Activated T-cell treated with anti-CD3 and anti-CD28 coated beads for 1 hour (primary cell): Measurements from ENCODE around the gene ANAPC2.
A peak's percentile ranks its signal among the peaks of the same experiment; 100 is the strongest.

Experiments
- DNase-seq: peaks from one replicate; pipeline ENCODE4 v3.0.0-alpha.2; 2020; ENCODE audit warnings: low read depth

Gene ANAPC2

DNA sequence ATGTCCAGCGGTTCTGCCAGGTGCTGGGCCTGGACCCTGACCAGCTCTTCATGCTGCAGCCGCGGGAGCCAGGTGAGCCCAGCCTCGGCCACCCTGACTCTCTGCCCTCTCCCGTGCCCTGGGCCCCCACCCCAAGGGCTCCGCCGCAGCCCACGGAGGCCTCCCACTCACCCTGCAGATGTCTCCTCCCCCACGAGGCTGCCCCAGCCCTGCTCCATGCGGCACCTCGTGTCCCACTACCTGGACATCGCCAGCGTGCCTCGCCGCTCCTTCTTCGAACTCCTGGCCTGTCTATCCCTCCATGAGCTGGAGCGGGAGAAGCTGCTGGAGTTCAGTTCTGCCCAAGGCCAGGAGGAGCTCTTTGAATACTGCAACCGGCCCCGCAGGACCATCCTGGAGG lies 26.3 kb upstream of the ANAPC2 start:
- DNase-seq = no peak

DNA sequence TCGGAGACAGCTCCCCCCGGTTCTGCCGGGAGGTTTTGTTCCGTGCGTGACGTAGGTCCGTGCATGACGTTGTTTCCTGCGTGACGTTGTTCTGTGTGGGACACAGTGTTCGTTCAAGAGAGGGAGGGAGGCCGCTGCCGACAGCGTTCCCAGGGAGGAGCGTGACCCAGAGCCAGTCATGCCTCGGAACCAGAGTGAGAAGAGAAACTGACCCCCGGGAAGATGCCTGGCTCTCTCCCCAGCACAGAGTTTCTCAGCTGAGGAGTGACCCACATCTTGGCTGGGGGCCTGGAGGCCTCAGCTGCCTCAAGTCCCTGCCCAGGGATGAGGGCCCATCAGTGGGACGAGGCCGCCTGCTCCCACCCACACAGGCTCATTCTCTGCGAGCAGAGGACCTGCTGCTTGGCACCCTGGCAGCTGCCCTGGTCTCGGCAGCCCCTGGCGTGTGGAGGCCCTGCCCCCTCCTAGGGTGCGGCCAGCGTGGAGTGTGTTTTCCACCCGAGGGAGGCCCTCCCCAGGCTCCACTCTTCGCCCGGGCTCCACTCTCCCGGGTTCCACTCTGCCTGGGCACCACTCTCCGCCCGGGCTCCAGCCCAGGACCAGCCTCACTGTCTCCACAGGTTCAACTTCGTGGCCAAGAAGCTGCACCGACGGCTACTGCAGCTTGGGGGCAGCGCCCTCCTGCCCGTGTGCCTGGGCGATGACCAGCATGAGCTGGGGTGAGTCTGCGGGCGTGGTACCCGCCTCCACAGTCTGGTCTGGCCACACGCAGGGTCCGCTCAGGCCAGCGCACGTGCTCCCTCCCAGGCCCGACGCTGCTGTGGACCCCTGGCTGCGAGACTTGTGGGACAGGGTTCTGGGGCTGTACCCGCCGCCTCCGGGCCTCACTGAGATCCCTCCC lies 25.1 kb upstream of the ANAPC2 start:
- DNase-seq = no peak

DNA sequence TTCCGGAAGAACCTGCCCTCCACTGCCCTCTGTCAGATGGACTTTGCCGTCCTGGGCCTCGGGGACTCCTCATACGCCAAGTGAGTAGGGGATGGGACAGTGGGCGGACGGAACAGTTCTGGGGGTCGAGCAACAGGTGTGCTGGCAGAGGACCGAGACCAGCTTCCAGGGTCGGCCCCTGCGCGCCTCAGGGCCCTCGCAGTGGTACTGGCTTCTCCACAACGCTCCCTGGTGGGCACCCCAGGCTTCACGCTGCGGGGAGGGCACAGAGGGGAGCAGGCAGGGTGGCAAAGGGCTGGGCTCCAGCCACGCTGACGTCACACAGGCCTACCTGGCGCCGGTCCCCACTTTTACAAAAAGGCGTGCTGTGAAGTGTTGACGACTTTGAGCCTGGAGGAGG lies 24.2 kb upstream of the ANAPC2 start:
- no peak for DNase-seq

DNA sequence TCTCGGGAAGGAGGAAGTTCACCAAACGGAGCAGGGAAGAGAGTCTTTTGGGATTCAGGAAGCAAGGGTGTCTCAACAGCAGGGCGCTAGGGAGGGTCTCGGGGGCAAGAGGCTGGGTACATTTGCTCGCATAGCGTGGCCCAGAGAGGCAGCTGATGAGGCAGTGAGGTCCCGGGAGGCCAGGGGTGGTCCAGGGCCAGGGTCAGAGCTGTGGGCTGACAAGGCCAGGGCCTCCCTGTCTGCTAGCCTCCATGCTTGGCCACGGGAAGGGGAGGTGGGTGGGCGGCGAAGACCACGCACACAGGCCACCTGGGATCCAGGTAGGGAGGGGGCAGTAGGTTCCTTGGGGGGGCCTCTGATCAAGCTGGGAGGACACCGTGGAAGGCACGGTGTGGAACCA lies 23.2 kb upstream of the ANAPC2 start:
- DNase-seq = no peak

DNA sequence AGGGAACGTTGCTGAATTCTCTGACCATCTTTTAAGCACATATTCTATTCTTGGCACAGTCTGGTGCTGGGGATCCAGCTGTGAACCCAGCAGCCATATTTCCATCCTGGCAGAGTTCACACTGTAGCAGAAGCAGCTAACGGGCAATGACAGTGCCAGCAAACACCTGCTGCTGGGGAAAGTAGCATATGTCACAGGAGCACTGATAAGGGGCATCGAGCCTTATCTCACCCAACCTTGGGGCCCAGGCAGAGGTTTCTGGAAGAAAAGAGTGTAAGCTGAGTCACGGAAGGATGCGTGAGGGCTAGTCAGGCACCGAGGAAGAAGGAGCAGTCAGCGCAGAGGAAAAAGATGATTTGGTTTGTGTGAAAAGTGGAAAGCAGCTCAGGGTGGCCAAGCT lies 18.2 kb upstream of the ANAPC2 start:
- DNase-seq = no peak

DNA sequence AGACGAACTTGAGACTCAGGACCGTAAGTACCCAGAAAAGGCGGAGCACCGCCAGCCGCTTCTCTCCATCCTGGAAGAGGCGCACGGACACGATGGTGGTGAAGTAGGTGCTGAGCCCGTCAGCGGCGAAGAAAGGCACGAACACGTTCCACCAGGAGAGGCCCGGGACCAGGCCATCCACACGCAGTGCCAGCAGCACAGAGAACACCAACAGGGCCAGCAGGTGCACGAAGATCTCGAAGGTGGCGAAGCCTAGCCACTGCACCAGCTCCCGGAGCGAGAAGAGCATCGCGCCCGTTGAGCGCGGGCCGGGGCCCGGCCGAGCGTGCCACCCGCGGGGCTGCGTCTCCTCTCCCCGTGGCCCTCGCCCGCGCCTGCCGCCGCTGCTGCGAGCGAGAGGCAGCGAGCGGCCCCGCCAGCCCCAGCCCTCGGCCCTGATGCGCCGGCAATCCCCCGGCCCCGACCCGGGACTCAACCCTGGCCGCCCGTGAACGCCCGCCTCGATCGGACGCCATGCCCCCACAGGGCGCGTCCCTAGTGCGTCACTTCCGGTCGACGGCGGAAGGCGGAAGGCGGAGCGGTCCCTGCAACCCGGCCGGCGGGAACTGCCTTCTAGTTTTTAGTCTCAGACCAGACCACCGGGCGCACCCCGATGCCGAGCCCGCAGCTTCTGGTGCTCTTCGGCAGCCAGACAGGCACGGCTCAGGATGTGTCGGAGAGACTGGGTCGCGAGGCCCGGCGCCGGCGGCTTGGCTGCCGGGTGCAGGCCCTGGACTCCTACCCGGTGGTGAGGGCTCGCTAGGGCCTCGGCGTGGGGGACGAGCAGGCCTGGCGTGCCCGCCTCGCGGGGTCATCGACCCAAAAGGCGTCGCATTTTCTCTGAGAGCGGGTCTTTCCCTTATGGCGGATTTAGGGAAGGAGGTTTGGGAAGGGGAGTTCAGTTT lies 17.0 kb upstream of the ANAPC2 start, which contains the start of the genes NDOR1 and TMEM203:
Gene NDOR1, plus strand, starts transcription at position 575 of the 944 bp plus-strand sequence. Its CDS starts 78 bp downstream, at position 653.
Gene TMEM203, minus strand, starts transcription at position 523 of the 944 bp plus-strand sequence. Its CDS starts 234 bp downstream, at position 289.
- DNase-seq = peak; percentile 89

DNA sequence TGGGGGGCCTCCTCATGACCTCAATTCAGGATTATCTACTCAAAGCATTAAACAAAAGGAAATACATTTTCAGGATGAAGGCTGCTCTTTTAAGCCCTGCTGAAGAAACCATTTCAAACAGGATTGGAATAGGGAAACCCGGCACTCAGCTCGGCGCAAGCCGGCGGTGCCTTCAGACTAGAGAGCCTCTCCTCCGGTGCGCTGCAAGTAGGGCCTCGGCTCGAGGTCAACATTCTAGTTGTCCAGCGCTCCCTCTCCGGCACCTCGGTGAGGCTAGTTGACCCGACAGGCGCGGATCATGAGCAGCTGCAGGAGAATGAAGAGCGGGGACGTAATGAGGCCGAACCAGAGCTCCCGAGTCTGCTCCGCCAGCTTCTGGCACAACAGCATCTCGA lies 16.4 kb upstream of the ANAPC2 start:
- DNase-seq = no peak

DNA sequence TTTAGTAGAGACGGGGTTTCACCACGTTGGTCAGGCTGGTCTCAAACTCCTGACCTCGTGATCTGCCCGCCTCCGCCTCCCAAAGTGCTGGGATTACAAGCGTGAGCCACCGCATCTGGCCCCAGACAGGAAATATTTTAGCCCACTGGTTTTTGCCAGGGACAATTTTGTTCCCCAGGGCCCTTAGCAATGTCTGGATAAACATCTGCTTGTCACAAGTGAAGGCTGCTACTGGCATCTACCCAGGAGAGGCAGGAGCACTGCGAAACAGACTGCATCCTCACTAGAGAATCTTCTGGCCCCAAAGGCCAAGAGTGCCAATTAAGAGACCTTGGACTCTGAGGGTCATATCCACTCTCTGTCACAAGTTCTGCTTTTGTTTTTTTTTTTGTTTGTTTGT lies 14.6 kb upstream of the ANAPC2 start:
- no peak for DNase-seq

DNA sequence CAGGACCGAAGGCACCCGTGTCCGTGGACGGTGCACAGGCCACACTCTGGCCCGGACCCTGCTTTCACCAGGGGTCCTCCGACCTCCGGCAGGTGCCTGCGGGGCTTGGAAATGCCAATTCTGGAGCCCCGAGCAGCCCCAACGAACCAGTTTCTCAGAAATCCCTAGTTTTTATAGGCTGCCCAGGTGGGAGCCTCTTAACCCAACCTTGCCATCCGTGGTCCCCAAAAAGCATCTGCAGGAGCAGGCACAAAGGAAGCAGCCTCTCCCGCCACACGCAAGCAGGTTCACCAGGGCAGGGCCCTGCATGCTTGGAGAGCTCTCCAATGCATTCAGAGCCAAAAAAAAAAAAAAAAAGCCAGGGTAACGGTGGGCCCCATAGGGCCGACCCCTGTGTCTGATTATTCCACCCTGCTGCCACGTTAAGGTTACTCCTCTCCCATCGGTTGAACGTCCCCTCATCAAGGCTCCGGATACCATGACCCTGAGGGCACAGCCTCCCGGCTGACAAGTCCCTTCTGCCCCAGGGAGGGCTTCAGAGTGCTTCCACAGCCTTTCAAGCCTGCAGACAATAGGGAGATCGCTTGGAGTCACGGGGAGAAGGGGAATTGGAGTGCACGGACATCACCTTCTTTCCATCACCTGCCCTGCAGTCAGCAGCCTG lies 13.0 kb upstream of the ANAPC2 start:
- no peak for DNase-seq

DNA sequence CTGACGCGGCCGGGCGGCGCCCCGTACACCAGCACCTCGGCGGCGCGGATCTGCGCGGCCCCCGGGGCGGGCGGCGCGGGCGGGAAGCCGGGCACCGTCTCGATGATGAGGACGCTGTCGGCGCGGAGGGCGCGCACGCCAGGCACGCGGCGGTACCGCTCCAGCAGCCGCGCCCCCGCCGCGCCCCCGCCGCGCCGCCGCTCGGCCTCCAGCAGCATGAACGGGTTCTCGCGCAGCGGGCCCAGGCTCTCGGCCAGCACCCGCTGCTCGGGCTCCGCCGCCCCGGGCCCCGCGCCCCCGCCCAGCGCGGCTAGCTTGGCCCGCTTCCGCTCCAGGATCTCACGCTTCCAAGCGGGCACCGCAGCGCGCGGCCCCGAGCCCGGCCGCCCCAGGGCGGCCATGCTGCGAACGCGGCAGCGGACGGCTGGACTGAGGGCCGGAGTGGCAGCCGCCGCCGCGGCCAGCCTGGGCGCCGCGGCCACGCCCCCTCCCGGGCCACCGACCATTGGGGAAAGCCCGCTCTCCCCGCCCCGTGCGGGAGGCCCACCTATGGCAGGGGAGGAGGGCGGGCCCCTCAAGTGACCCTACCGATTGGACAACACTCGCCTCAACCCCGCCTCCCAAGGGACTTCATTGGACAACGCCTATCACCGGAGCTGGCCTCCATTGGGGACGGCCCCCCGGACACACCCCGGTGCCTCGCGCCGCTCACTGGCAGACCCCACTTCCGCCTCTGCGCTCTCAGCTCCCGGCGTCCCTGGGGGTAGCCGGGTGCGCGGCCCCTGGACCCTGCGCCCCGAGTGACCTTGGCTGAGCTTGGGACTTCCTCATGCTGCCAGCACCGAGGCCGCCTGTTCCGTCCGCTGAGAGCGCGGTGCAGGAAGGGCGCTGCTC lies 12.2 kb upstream of the ANAPC2 start, which contains the start of gene TPRN:
Gene TPRN, minus strand, starts transcription at position 431 of the 894 bp plus-strand sequence. Its CDS starts 30 bp downstream, at position 401.
- DNase-seq = peak; percentile 97

DNA sequence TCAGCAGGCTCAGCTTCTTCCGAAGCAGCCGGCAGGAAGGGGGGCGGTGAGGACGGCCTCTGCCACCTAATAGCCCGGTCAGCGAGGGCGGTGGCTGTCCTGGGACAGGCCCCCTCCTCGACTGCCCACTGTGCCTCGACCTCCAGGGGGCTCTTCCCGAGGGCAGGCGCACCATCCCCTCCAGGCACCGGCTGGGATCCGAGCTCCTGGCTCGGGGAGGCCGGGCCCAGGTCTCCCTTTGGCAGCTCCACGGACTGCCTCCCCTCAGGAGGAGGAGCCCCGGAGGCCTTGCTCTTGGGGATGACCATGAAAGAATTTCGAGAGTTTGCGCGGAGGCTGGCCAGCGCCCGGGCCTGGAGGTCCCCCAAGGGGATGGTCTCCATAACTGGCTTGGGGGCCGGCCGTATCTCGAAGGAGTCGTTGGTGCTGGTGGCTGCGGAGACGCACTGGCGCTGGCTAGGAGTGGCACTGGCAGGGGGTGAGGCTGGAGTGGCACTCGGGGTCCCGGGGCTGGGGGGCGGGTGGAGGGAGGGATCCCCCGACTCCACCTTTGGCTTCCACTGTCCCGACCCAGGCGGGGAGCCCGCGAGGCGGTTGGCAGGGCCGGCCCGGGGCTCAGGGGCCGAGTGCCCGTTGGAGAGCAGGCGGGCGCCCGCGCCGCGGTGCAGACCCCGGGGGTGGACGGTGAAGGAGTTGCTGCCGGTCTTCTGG lies 11.2 kb upstream of the ANAPC2 start:
- no peak for DNase-seq

DNA sequence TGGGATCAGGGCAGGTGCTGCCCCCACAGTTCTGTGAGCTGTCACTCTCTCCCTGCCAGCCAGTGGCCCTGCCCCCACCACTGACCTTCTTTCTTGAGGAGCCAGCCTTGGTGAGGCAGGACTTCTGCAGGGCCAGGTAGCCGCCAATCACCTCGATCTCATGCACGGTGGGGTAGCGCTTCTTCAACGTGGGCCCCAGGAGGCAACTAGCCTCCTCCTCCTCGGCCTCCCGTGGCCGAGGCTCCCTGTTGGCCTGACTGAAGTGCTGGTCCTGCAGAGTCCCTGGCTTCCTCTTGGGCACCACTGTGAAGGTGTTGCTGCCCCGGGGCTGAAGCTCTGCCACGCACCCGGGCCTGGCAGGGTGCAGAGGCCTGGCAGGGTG lies 10.5 kb upstream of the ANAPC2 start:
- no peak for DNase-seq

DNA sequence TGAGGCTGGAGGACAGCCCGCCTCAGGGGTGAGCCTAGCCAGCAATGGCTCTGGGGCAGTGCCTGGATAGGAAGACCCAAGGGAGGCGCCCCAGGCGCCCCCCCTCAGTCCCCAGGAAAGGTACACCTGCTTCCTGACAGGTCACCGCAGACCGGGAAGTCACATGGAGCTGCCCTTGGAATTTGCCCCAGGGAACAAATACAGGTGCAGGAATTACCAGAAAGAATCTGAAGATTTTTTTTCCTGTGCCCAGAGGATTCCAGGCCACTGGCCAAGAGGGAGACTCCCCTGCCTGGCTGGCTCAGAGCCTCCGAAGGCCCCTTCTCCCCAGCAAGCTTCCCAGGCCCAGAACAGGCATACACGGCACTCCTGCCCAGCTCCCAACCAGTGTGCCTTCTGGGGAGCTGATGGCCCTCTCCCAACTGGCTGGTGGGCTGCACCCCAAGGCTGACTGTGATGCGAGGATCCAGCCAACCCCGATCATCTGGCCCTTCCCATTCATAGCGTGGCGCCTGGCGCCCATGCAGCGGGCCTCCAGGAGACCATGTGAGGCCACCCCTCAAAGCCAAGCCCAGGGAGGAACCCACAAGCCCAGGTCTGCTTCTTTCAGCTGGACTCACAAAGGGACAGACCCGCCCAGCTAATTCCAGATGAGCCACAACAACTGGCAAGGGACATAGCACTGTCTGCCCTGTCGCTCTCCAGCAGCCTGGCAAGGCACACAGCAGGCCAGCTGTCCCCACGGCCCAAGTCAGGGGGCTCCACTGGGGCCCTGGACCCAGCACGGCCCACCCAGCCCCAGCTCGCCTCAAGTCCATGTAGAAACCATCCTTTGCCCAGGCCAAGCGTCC lies 9.9 kb upstream of the ANAPC2 start:
- no peak for DNase-seq

DNA sequence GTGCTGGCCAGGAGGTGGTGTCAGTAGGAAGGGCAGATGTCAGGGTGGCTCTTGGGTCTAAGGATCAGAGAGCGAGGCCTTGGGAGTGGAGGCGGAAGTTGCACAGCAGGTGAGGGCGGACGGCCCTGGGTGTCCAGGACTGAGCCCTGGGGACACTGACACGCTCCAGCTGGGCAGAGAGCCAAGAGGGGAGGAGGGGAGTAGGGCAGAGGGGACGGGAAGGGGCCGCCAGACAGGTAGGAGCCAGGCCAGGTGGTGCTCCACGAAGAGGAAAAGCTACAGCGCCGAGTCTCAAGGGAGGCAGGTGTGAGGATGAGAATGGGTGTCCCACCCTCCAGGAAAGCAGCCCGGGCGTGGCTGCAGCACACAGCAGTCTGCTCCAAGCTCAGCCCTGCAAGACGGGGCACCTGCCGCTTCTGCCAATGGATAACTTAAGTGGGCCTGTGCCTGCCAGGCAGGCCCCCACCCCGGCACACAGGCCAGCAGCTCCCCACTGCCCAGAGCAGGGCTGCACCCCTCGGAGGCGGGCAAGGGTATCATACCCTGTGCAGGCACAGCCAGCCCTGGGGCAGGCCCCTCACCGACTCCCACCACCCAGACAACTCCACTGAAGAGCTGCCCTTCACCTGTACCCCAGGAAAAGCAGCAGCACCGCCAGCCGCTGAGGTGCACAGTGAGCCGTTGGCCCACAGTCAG lies 7.3 kb upstream of the ANAPC2 start:
- no peak for DNase-seq

DNA sequence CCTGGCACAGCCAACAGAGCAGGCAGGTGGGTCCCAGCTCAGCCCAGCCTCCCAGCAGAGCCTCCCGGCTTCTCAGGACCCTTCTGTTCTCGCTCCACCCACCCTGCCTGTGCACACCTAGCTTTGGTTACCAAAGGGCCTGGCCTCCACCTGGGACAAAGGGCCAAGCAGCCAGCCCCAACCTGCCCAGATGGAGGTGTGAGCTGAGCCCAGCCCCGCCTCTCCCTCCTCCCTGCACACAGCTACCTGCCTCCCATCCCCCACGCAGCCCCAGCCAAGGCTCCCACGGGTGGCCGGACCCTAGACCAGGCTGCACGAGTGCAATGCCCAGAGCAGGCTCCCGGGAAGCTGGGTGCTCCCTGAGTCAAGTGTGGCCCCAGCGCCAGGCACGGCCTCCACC lies 6.5 kb upstream of the ANAPC2 start:
- no peak for DNase-seq

DNA sequence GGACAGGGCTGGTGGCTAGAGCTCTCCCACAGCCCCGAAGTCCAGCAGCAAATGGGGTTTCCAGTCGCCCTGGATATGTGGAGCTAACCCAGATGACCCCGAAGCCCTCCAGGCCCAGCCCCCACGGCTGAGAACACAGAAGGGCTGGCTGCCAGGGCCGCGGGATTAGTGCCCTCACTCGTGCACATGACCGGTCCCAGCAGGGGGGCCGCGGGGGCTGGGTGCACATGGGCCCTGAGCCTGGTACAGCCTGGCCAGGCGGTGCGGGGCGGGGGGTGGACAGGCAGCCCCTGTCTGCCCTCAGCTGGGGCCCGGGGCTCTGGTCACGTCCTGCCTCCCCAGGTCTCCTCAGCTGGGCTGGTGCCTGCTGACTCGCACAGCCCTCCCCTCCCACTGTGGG lies 6.0 kb upstream of the ANAPC2 start:
- DNase-seq = no peak

DNA sequence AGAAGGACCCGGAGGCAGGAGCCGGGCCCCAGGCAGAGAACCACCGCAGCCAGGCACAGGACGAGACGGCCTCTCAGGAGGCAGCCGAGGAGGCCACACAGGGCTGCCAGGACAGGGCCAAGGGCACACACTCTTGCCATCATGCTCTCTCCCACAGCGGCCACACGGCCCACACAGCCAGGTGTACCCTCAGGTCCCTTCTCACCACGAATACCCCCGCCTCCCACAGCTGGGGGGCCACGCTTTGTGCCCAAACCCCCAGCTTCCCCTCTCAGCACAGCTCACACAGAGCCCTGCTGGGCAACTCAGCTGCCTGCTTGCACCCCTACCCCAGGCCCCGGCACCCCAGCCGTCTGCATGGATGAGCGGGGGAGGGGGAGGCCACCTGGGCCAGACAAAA lies 5.4 kb upstream of the ANAPC2 start:
- no peak for DNase-seq

DNA sequence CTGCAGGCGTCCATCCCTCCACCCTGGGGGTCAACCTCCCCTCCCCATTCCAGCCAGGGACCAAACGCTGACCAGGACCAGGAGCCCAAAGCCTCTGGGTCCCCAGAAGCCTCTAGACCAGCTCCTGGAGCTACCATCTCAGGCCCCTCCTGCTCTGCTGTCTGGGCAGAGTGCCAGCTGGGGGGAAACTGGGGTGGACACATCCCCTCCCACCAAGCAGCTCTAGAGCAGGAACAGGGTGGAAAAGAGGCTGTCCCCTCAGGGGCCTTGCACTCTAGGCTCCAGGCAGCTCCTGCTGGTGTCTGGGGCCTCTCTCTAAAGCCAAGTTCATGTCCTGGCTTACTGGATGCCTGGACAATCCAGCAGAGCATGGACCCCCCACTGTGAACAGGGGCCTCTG lies 4.5 kb upstream of the ANAPC2 start:
- no peak for DNase-seq

DNA sequence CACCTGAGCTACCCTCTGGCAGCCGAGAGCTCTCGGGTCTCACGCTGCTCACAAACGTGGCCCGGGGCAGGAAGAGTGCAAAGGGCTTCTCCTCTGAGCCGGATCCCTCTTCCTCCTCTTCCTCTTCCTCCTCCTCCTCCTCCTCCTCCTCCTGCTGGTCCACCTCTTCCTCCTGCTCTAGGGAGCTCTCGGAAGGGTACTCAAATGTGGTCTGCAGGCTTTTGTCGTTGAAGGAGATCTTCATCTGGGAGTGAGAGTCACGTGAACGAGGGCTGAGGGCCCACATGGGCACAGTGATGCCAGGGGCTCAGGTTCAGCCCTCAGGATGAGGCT lies 4.1 kb upstream of the ANAPC2 start:
- DNase-seq = no peak
